ENCODE data around the gene ZFP64.

Gene ZFP64

DNA sequence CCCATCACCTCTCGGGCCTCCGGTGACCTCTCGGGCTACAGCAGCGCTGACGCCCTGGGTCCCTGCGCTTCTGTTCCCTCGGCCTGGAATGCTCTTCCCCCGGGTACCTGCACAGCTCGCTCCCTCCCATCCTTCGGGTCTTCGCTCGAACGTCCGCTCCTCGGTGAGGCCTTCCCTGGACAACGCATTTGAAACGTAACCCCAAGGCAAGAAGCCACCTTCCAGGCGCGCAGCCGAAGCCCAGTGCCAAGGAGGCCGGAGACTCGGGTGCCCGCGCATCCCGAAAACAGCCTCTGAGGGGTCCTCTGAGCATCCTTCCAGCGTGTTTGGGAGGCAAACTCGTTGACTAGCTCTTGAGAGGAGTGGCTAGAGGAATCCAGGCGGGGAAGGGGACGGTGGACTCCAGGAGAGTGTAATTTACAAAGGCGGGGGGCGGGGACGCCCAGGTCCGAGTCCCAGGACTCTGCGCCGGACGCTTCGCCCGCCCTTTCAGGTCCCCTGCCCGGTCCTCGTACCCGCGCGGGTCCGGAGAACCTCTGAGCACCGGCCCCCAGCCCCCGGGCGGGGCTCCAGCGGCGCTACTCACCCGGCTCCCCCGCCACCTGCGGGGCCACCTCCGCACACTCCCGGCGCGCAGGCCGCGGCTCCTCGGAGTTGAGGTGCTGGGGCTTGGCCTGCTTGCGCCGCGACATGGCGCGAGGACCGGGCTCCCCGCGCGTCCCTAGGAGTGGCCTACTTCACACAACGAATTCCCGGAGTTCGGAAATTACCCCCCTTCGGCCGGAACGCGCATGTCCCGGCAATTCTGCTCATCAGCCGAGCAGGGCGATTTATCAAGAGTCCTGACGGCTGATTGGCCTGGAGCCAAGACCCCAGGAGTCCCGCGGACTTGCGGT is 86.8 kb downstream of the ZFP64 start:
- no peak for DNase-seq (ENCODE audit: low read depth)

DNA sequence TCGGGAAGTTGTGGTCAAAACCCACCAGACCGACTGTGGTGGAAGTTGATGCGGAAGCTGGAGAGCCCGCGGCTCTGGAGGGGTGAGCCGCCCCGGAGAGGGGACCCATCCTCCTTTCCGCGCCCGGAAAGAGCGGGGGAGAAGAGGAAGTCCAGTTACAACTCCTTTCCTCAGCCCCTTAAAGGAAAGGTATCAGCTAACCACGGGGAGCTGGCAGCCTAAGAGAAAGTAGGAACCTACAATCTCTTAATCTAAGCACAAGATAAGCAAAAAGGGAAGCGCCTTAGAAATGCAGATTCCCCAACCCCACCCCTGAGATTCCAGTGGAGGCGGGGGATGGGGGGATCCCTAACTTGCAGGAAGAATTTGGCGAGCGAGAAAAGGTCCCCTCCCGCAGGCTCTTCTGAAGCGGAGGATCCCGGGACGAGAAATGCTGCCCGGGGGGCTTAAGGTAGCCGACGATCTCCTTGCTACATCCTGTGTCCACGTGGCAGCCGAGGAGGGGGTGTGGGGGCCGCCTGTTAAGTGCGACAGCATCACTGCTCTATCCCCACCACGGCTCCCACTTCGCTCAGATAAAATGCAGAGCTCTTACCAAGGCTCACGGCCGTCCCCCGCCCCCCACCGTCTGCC is 87.5 kb downstream of the ZFP64 start:
- DNase-seq (ENCODE audit: low read depth), result no peak

DNA sequence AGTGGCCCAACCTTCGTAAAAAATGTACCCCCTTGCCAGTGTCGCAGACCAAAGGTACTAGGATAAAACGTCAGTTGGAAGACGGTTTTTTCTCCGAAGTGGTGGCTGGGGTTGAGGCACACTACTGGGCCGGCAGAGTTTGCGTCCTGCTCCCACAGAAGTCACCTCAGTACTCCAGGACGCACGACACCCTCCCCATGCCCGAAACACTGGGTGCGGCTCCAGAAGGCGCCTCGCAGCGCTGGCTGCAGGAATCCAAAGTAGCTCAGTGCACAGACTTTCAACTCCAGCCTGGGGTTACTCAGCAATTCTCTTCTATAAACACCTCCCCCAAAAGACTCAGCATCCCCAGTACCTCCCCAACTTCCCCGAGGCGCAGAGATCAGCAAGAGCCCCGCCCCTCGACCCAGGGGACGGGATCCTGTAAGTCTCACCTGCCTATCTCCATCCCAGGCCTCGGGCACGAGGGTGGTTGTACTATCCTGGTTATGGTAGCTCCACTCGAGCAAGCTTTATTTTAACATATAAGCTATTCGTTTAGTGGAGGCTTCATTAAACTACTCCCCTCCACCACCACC is 88.2 kb downstream of the ZFP64 start:
- DNase-seq (ENCODE audit: low read depth), result no peak

DNA sequence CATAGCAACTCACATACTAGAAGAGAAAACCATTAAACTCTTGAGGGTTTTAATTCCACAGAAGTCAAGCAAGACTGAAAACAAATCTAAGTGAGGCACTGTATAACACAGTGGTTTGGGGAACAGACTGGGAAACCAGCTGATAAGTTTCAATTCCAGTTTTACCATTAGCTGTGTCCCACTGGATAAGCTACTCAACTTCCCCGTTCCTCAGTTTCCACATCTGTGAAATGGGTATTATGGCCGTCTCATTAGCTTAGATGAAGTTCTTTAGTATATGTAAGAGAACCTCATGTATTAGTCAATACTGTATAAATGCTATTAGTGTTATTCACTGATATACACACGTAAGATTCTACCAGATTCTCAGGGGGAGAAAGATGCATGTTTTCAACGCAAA is 89.0 kb downstream of the ZFP64 start:
- DNase-seq (ENCODE audit: low read depth), result no peak

DNA sequence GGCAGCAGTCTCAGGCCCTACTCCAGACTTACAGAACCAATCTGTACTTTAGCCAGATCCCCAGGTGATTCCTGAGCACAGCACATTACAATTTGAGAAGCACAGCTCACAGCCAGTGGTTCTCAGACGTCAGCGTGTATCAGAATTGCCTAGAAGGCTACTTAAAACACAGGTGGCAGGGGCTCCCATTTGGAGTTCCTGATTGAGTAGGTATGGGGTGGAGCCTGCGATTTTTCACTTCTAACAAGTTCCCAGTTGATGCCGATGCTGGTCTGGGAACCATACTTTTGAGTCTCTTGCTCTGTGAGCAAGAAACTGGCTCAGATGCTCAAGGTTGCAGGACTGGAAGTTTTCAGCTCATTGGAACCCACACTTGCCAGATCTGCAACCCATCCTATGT is 89.5 kb downstream of the ZFP64 start:
- no peak for DNase-seq (ENCODE audit: low read depth)

Data from fibroblast of gingiva (primary cell).